Effector memory CD4-positive, alpha-beta T cell (primary cell): ENCODE data around the gene PLCH1.

ENCODE experiments used
- DNase-seq, 3 donors: peaks; one replicate each; pipeline ENCODE4 v3.0.0-alpha.2; 2020
- H3K27ac ChIP-seq: 2 replicates; pipeline ENCODE4 v1.7.0; 2013; ENCODE audit warnings: mild to moderate bottlenecking, low read length, moderate library complexity; ENCODE audit not compliant: insufficient read depth, poor library complexity, severe bottlenecking
- H3K27me3 ChIP-seq: replicated peaks from 2 replicates; pipeline ENCODE4 v1.7.0; 2013; ENCODE audit warnings: mild to moderate bottlenecking, low read length; ENCODE audit not compliant: insufficient read depth, control insufficient read depth, poor library complexity, severe bottlenecking
- H3K36me3 ChIP-seq: 2 replicates; pipeline ENCODE4 v1.7.0; 2013; ENCODE audit warnings: mild to moderate bottlenecking, low read length, moderate library complexity; ENCODE audit not compliant: control insufficient read depth, insufficient read depth
- H3K4me1 ChIP-seq: 2 replicates; pipeline ENCODE4 v1.7.0; 2013; ENCODE audit warnings: low read length, mild to moderate bottlenecking; ENCODE audit not compliant: control insufficient read depth, insufficient read depth, poor library complexity, severe bottlenecking
- H3K4me3 ChIP-seq: 2 replicates; pipeline ENCODE4 v1.7.0; 2013; ENCODE audit warnings: low read length, low read depth, mild to moderate bottlenecking; ENCODE audit not compliant: insufficient read depth, poor library complexity, severe bottlenecking
- H3K9me3 ChIP-seq: 2 replicates; pipeline ENCODE4 v1.7.0; 2013; ENCODE audit warnings: mild to moderate bottlenecking, low read length, moderate library complexity; ENCODE audit not compliant: control insufficient read depth

PLCH1 gene

DNA sequence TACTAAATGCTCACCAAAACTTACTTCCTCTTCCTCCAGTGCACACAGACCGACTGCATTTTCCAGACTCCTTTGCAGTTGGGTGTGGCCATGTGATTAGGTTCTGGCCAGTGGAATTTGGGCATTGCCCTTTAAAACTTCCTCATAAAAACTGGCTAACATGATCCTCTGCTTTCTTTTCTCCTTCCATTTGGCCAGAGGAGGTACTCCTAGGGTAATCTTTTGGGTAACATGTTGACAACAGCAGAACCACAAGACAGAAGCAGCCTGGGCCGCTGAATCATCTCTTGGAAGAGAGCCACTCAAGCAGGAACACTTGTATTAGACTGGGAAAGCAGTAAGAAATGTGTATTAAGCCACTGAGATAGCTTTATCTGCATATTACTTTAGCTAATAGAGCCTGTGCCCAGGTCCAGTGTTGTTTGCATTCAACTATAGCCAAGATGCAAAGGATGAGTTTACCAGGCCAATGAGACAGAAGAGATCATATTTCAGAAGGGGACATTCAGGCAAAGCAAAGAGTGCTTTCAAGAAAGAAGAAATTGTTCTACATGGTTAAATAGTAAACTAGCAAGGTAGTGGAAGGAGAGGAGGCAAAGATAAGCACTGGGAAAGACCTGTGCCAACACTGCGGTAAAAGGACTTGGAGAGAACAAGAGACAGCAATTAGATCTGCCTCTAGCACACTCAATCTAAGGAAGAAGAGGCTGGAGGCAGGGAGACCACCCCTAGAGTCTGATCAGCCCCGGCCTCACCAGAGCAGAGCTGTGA is 79.8 kb downstream of the PLCH1 start:
- DNase-seq: no peak
- Histone ChIP-seq H3K27me3 (no peaks in the 10 kb centered on the region), H3K4me1 (no peaks in the 10 kb centered on the region), H3K27ac (no peak overlapping the region), H3K4me3 (no peak overlapping the region), H3K36me3 (no peaks in the 10 kb centered on the region), H3K9me3 (no peaks in the 10 kb centered on the region)

- Histone ChIP-seq H3K9me3 (no peaks in the 10 kb centered on the region), H3K27ac (no peak overlapping the region), H3K4me3 (no peak overlapping the region), H3K4me1 (no peaks in the 10 kb centered on the region), H3K36me3 (no peaks in the 10 kb centered on the region), H3K27me3 (no peaks in the 10 kb centered on the region)
- no peak for DNase-seq
These were observed 81.2 kb downstream of the PLCH1 start for GRCh38 chr3:155663467-155664212.

DNA sequence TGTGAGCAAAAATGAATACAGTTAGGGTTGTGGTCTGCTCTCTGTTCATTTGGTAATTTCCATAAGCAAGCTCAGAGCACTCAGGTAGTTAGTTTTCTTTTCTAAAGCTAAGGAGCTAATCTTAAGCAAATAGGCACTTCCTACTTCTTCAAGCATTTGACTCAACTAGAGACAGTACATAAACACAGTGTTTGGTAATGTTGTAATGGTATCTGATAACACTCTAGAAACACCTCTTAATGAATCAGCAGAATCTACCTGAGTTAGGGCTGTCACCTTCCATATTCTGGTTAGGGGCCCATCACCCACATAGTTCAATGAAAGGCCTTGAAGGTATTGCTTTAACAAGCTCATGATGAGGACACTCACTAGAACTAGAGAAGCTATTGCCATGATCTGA is 83.1 kb downstream of the PLCH1 start:
- no peak for DNase-seq
- Histone ChIP-seq H3K36me3 (no peaks in the 10 kb centered on the region), H3K4me1 (no peaks in the 10 kb centered on the region), H3K27ac (no peak overlapping the region), H3K27me3 (no peaks in the 10 kb centered on the region), H3K9me3 (no peaks in the 10 kb centered on the region), H3K4me3 (no peak overlapping the region)

DNA sequence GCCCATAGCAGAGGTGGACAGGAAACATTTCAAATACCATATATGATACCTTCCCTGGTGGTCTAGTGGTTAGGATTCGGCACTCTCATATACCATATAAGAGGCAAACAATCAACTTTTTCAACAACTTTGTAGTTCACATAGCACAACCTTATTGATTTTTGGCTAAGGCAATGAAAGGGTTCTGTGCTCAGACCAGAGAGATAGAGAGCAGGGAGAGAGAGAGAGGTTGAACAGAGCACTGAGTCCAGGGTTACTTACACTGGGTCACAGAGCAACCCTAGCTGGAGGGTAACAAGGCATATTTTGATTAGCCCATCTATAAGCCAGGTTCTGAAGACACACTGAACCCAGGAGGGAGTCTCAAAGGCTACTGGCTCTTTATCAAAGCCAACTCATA is 83.8 kb downstream of the PLCH1 start:
- no peak for DNase-seq
- H3K9me3 ChIP-seq: no peaks in the 10 kb centered on the region
- no peak overlapping the region for H3K27ac ChIP-seq
- no peaks in the 10 kb centered on the region for H3K36me3 ChIP-seq
- no peaks in the 10 kb centered on the region for H3K4me1 ChIP-seq
- H3K4me3 ChIP-seq: no peak overlapping the region
- no peaks in the 10 kb centered on the region for H3K27me3 ChIP-seq

DNA sequence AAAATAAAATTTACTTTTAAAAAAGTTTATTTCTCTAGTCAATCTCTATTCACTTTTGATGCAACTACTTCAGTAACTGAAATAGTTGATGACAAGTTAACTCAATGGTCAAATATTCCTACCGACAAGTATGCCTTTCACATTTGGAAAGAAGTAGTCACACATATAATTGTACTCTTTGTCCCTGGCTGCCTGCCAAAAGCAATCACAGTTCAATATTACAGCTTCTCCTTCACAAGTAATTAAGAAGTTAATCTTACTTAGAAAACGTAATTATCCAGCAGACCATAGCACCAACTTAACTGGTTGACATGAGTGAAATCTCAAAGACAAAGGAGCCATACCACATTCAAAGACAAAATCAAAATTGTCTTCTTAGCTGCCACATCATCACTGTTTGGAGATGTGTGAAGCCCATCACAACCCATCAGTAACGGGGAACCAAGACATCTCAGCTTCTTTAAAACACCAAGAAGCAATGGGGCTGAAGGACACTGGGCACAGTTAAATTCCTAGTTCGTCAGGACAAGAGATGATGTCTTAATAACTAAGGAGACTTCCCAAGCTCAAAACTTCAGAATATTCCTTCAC is 86.1 kb downstream of the PLCH1 start:
- Histone ChIP-seq H3K4me1 (no peaks in the 10 kb centered on the region), H3K27me3 (no peaks in the 10 kb centered on the region), H3K4me3 (no peak overlapping the region), H3K9me3 (no peaks in the 10 kb centered on the region), H3K27ac (no peak overlapping the region), H3K36me3 (no peaks in the 10 kb centered on the region)
- no peak for DNase-seq

DNA sequence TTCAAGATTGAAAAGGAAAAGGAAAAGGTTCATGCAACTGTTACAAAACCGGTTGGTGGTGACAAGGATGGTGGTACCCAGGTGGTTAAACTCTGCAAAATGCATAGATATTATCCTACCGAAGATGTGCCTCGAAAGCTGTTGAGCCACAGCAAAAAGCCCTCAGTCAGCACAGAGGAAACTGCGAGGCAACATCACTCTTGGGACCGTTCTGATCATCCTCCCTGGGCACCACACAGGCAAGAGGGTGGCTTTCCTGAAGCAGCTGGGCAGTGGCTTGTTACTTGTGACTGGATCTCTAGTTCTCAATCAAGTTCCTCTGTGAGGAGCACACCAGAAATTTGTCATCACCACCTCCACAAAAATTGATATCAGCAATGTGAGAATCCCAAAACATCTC is 86.9 kb downstream of the PLCH1 start:
- Histone ChIP-seq H3K27me3 (no peaks in the 10 kb centered on the region), H3K9me3 (no peaks in the 10 kb centered on the region), H3K27ac (no peak overlapping the region), H3K36me3 (no peaks in the 10 kb centered on the region), H3K4me3 (no peak overlapping the region), H3K4me1 (no peaks in the 10 kb centered on the region)
- DNase-seq: no peak

DNA sequence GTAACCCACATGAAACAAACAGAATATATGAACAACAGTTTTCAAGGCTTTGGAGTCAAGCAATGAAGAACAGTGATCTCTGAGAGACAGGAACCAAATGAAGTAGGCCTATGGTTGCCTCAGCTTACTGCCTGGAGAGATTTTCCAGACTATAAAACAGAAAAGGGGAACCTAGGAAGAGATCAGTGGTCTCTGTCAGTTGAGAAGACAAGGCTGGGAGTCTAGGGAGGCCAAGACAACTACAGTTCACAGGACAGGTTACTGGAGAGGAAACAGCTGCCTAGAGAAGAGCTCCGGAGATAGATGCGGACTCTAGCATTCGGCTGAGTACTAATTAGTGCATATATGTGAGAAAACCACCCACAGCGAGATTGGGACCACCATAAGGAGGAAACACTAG is 87.7 kb downstream of the PLCH1 start:
- no peaks in the 10 kb centered on the region for H3K36me3 ChIP-seq
- no peaks in the 10 kb centered on the region for H3K4me1 ChIP-seq
- H3K4me3 ChIP-seq: no peak overlapping the region
- DNase-seq: no peak
- no peaks in the 10 kb centered on the region for H3K9me3 ChIP-seq
- H3K27ac ChIP-seq: no peak overlapping the region
- H3K27me3 ChIP-seq: no peaks in the 10 kb centered on the region

- Histone ChIP-seq H3K27me3 (no peaks in the 10 kb centered on the region), H3K9me3 (no peaks in the 10 kb centered on the region), H3K4me3 (no peak overlapping the region), H3K27ac (no peak overlapping the region), H3K36me3 (no peaks in the 10 kb centered on the region), H3K4me1 (no peaks in the 10 kb centered on the region)
- no peak for DNase-seq
These were observed 88.4 kb downstream of the PLCH1 start for GRCh38 chr3:155656466-155656865.

DNA sequence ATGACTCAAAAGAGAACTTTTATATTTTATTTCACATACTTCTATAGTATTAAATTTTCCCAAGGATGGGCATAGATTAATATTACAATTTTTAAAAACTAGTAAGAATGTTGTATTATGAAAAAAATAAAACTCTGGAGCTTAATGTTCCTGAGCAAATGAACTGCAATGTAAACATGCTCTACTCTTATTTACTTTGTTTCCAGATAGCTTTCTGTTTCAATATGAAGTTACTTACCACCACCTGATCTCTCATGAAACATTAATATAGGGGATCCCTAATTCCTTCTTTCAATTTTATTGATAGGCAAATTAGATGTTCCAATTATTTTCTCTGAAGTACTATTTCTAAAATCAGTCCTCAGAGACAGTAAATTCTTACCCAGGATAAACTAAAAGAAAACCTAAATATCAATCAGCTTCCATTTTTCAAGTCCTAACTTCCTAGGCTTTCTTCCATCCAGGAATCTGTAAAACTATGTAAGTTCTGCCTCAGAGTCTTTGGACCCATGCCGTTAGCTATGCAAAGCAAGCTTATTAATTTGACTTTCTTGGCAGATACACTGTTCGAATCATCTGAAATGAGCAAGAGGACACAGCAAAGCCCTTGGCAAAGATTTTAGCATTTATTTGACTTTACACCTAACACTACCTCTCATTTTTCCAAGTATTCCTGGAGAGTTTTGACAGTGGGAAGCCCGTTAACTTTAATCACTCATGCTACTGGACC is 93.2 kb downstream of the PLCH1 start:
- Histone ChIP-seq H3K36me3 (no peaks in the 10 kb centered on the region), H3K4me1 (no peaks in the 10 kb centered on the region), H3K9me3 (no peaks in the 10 kb centered on the region), H3K4me3 (no peak overlapping the region), H3K27me3 (no peaks in the 10 kb centered on the region), H3K27ac (no peak overlapping the region)
- no peak for DNase-seq
